Measurements from ENCODE around the gene CFAP65. TPM values are rescaled to one million over a fixed set of nuclear protein-coding genes. Genes with fewer than 3 reads are reported as not detected.
A peak's percentile ranks its signal among the peaks of the same experiment; 100 is the strongest.

CFAP65 gene
- total RNA-seq, 1 donor from 2014 or later, result 7.6 TPM

GRCh38 chr2:219037783-219038499 is 3.4 kb downstream of the CFAP65 start:
- H3K27ac ChIP-seq, result no peak overlapping the region

GRCh38 chr2:219035942-219036341 is 5.4 kb downstream of the CFAP65 start:
- no peaks in the 10 kb centered on the region for H3K36me3 ChIP-seq
- H3K27ac ChIP-seq, result no peak overlapping the region
- H3K4me1 ChIP-seq, result no peaks in the 10 kb centered on the region
- intact Hi-C loops (cut with DNase I), result no loop called here
- H3K27me3 ChIP-seq (ENCODE audit: low read depth), result peaks cover 45% of the 10 kb centered on the region
- TF ChIP-seq CTCF (IDR thresholded peaks at IDR 0.05), result no peak
- DNase-seq (no peak), ATAC-seq (no peak)
- H3K4me3 ChIP-seq, result no peak overlapping the region
- no peaks in the 10 kb centered on the region for H3K9me3 ChIP-seq

More at GRCh38 chr2:219037783-219038499, 3.4 kb downstream of the CFAP65 start:
- H3K36me3 ChIP-seq, result no peaks in the 10 kb centered on the region
- DNase-seq (no peak), ATAC-seq (peak in 1 of 2 donors; percentile 29)
- H3K27me3 ChIP-seq (ENCODE audit: low read depth), result peaks cover 47% of the 10 kb centered on the region
- no peaks in the 10 kb centered on the region for H3K9me3 ChIP-seq
- intact Hi-C loops (cut with DNase I), result no loop called here
- no peak for TF ChIP-seq CTCF (IDR thresholded peaks at IDR 0.05)
- H3K4me1 ChIP-seq, result no peaks in the 10 kb centered on the region
- H3K4me3 ChIP-seq, result no peak overlapping the region

GRCh38 chr2:219034823-219035222 is 6.5 kb downstream of the CFAP65 start:
- peaks cover 45% of the 10 kb centered on the region for H3K27me3 ChIP-seq (ENCODE audit: low read depth)
- H3K4me1 ChIP-seq, result no peaks in the 10 kb centered on the region
- intact Hi-C loops (cut with DNase I), result no loop called here
- ATAC-seq (no peak), DNase-seq (no peak)
- TF ChIP-seq CTCF (IDR thresholded peaks at IDR 0.05), result no peak
- no peaks in the 10 kb centered on the region for H3K36me3 ChIP-seq
- no peak overlapping the region for H3K4me3 ChIP-seq
- H3K9me3 ChIP-seq, result no peaks in the 10 kb centered on the region
- no peak overlapping the region for H3K27ac ChIP-seq

GRCh38 chr2:219032051-219032745 is 9.1 kb downstream of the CFAP65 start:
- no peak overlapping the region for H3K27ac ChIP-seq
- H3K4me1 ChIP-seq, result no peaks in the 10 kb centered on the region
- DNase-seq (no peak), ATAC-seq (no peak)
- H3K36me3 ChIP-seq, result no peaks in the 10 kb centered on the region
- H3K9me3 ChIP-seq, result no peaks in the 10 kb centered on the region
- intact Hi-C loops (cut with DNase I), result no loop called here
- H3K27me3 ChIP-seq (ENCODE audit: low read depth), result peaks cover 44% of the 10 kb centered on the region
- no peak overlapping the region for H3K4me3 ChIP-seq
- no peak for TF ChIP-seq CTCF (IDR thresholded peaks at IDR 0.05)

- Histone ChIP-seq H3K36me3 (no peaks in the 10 kb centered on the region), H3K4me3 (no peak overlapping the region), H3K27me3 (ENCODE audit: low read depth) (peaks cover 39% of the 10 kb centered on the region), H3K4me1 (no peaks in the 10 kb centered on the region), H3K9me3 (no peaks in the 10 kb centered on the region), H3K27ac (no peak overlapping the region)
- ATAC-seq, result no peak
- DNase-seq, result no peak
- no peak for TF ChIP-seq CTCF (IDR thresholded peaks at IDR 0.05)
- intact Hi-C loops (cut with DNase I), result no loop called here
Observed at GRCh38 chr2:219031005-219031738, 10.1 kb downstream of the CFAP65 start.

Measured in lower lobe of right lung (tissue), 2 donors.